IMR-90 (cell line): ENCODE data around the gene OLFM4.

Source experiments
- BHLHE40 ChIP-seq: fragments of 150-350 bp; IDR thresholded peaks from 2 replicates; pipeline ENCODE4 v1.6.1; 2016; ENCODE audit warnings: mild to moderate bottlenecking, low read depth, low read length
- CEBPB ChIP-seq: IDR thresholded peaks from 2 replicates; pipeline ENCODE4 v1.6.1; 2012; ENCODE audit warnings: low read depth, low read length, improper control_type of control experiment
- CHD1 ChIP-seq: IDR thresholded peaks from 2 replicates; pipeline ENCODE4 v1.6.1; 2012; ENCODE audit warnings: low read depth, low read length, improper control_type of control experiment
- CTCF ChIP-seq: conservative IDR thresholded peaks from 2 replicates; pipeline ENCODE4 v1.5.1; 2012; ENCODE audit warnings: mild to moderate bottlenecking, low read depth, low read length, improper control_type of control experiment
- MAFK ChIP-seq: IDR thresholded peaks from 2 replicates; pipeline ENCODE4 v1.6.1; 2012; ENCODE audit warnings: low read depth, low read length, improper control_type of control experiment
- MXI1 ChIP-seq: IDR thresholded peaks from 2 replicates; pipeline ENCODE4 v1.6.1; 2012; ENCODE audit warnings: low read depth, mild to moderate bottlenecking, low read length, moderate library complexity, borderline replicate concordance
- NFE2L2 ChIP-seq: fragments of 150-350 bp; IDR thresholded peaks from 2 replicates; pipeline ENCODE4 v1.6.1; 2016; ENCODE audit warnings: low read depth, mild to moderate bottlenecking, low read length
- POLR2A ChIP-seq: IDR thresholded peaks from 2 replicates; pipeline ENCODE4 v1.6.1; 2012; ENCODE audit warnings: mild to moderate bottlenecking, low read depth, low read length
- RCOR1 ChIP-seq: IDR thresholded peaks from 2 replicates; pipeline ENCODE4 v1.6.1; 2012; ENCODE audit warnings: mild to moderate bottlenecking, low read length, improper control_type of control experiment; ENCODE audit not compliant: insufficient replicate concordance
- RFX5 ChIP-seq: IDR thresholded peaks from 2 replicates; pipeline ENCODE4 v1.8.0; 2012; ENCODE audit warnings: low read depth, mild to moderate bottlenecking, low read length, moderate library complexity
- SMC3 ChIP-seq: fragments of 150-350 bp; IDR thresholded peaks from 2 replicates; pipeline ENCODE4 v1.6.1; 2016; ENCODE audit warnings: low read depth, mild to moderate bottlenecking, antibody characterized with exemption, low read length, moderate library complexity
- TF ChIP-seq, protein P1 (sequence below): fragments of 150-350 bp; IDR thresholded peaks from 2 replicates; pipeline ENCODE4 v1.6.1; 2016; ENCODE audit warnings: low read depth, mild to moderate bottlenecking, low read length, moderate library complexity, borderline replicate concordance
- TF ChIP-seq, protein P2 (sequence below): fragments of 150-350 bp; IDR thresholded peaks from 2 replicates; pipeline ENCODE4 v1.6.1; 2017; ENCODE audit warnings: mild to moderate bottlenecking, antibody characterized with exemption, low read length, low read depth

- TF ChIP-seq CHD1 (no peak), CTCF (no peak), POLR2A (no peak), NFE2L2 (no peak), SMC3 (no peak), CEBPB (no peak), RCOR1 (no peak), MXI1 (no peak), MAFK (no peak), BHLHE40 (no peak), RFX5 (no peak)
- TF ChIP-seq, protein P1, sequence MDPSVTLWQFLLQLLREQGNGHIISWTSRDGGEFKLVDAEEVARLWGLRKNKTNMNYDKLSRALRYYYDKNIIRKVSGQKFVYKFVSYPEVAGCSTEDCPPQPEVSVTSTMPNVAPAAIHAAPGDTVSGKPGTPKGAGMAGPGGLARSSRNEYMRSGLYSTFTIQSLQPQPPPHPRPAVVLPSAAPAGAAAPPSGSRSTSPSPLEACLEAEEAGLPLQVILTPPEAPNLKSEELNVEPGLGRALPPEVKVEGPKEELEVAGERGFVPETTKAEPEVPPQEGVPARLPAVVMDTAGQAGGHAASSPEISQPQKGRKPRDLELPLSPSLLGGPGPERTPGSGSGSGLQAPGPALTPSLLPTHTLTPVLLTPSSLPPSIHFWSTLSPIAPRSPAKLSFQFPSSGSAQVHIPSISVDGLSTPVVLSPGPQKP = no peak
- TF ChIP-seq, protein P2, sequence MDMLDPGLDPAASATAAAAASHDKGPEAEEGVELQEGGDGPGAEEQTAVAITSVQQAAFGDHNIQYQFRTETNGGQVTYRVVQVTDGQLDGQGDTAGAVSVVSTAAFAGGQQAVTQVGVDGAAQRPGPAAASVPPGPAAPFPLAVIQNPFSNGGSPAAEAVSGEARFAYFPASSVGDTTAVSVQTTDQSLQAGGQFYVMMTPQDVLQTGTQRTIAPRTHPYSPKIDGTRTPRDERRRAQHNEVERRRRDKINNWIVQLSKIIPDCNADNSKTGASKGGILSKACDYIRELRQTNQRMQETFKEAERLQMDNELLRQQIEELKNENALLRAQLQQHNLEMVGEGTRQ = no peak
Measured at GRCh38 chr13:52983836-52984235, 44.8 kb upstream of the OLFM4 start.
